ENCODE data around the gene EMC8. TPM values are rescaled to one million over a fixed set of nuclear protein-coding genes. Genes with fewer than 3 reads are reported as not detected.
A peak's percentile ranks its signal among the peaks of the same experiment; 100 is the strongest.

EMC8 gene
- total RNA-seq, 1 donor from 2014 or later, result 20.0 TPM

DNA sequence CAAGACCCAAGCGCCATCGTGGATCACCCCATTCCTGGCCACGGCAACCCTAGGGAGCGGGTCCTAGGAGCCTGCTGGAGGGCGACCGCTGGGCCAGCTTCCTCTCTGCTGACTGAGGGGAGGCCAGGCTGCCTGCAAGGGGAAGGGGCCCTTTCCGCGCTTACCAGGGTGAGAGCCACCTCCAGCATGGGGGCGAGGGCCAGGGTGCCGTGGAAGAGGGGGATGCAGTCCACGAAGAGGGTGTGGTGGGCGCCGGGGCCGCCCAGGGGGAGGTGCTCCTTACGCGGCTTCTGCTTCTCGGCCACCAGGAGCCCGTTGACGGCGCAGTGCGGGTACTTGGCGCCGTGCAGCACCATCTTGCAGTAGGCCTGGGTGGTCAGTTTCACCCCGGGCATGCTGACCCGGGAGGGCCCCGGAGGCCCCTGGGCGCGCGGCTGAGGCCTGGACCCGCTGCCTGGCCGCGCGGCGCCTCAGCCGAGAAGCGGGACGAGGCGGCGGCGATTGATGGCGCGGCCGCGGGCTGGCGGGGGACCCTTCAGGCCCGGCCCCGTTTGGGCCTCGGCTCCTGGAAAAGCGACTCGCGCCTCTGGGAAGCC lies 345 bp downstream of the EMC8 start:
- DNase-seq (peak; percentile 75), ATAC-seq (peak; percentile 38)
- Histone ChIP-seq H3K9me3 (no peaks in the 10 kb centered on the region), H3K27ac (peak overlapping the region; percentile 95), H3K4me3 (peak overlapping the region; percentile 78), H3K4me1 (peaks cover 31% of the 10 kb centered on the region), H3K36me3 (peaks cover 52% of the 10 kb centered on the region), H3K27me3 (no peaks in the 10 kb centered on the region)
- intact Hi-C loops (cut with DNase I), result no loop called here
- TF ChIP-seq, protein P1, sequence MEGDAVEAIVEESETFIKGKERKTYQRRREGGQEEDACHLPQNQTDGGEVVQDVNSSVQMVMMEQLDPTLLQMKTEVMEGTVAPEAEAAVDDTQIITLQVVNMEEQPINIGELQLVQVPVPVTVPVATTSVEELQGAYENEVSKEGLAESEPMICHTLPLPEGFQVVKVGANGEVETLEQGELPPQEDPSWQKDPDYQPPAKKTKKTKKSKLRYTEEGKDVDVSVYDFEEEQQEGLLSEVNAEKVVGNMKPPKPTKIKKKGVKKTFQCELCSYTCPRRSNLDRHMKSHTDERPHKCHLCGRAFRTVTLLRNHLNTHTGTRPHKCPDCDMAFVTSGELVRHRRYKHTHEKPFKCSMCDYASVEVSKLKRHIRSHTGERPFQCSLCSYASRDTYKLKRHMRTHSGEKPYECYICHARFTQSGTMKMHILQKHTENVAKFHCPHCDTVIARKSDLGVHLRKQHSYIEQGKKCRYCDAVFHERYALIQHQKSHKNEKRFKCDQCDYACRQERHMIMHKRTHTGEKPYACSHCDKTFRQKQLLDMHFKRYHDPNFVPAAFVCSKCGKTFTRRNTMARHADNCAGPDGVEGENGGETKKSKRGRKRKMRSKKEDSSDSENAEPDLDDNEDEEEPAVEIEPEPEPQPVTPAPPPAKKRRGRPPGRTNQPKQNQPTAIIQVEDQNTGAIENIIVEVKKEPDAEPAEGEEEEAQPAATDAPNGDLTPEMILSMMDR (IDR thresholded peaks at IDR 0.05), result no peak

DNA sequence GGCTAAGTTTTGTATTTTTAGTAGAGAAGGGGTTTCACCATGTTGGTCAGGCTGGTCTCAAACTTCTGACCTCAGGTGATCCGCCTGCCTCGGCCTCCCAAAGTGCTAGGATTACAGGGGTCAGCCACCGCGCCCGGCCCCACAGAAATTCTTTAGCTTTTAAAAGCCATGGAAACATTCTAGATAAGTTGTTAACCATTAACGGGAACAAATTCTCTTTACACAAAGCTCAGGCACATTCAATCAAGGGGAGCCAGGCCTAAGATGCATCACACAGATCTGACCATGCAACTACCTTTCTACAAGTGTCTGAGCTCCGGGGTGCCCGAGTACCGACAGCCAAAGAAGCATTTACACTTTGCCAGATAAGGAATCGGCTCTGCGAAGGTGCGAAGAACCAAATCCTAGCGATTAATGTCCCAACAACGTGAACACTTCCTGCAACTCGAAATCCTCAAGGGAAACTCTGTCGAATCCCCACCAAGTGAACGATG lies 1.0 kb downstream of the EMC8 start:
- no peak for ATAC-seq
- H3K27ac ChIP-seq, result no peak overlapping the region

DNA sequence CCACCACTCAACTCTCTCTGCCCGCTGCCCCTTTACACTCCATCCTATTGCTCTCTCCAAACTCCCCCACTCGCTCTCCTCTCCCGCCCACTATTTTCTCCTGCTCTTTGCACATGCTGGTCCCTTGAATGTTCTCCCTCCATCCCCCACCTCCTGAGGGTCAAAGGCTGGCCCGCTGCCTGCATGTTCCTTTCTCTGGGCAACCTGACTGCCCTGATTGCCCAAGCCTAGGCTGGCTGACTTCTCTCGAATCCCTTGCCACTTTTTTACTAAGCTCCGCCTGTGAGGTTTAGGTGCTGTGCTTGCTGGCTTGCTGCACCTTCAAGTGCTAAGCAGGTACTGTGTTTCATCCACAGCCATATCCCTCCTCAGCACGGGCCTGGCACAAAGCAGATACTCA lies 2.7 kb downstream of the EMC8 start:
- intact Hi-C loops (cut with DNase I), result no loop called here
- Histone ChIP-seq H3K4me1 (peaks cover 28% of the 10 kb centered on the region), H3K4me3 (no peak overlapping the region), H3K27ac (no peak overlapping the region), H3K9me3 (no peaks in the 10 kb centered on the region), H3K36me3 (peaks cover 35% of the 10 kb centered on the region), H3K27me3 (no peaks in the 10 kb centered on the region)
- ATAC-seq, result no peak
- TF ChIP-seq, protein P1 (IDR thresholded peaks at IDR 0.05), result no peak
- DNase-seq, result no peak

More for the DNA sequence above, 1.0 kb downstream of the EMC8 start:
- H3K9me3 ChIP-seq, result no peaks in the 10 kb centered on the region
- intact Hi-C loops (cut with DNase I), result no loop called here
- no peaks in the 10 kb centered on the region for H3K27me3 ChIP-seq
- H3K4me3 ChIP-seq, result peak overlapping the region; percentile 78
- peaks cover 31% of the 10 kb centered on the region for H3K4me1 ChIP-seq
- DNase-seq, result peak; percentile 20
- TF ChIP-seq, protein P1 (IDR thresholded peaks at IDR 0.05), result no peak
- H3K36me3 ChIP-seq, result peaks cover 45% of the 10 kb centered on the region

DNA sequence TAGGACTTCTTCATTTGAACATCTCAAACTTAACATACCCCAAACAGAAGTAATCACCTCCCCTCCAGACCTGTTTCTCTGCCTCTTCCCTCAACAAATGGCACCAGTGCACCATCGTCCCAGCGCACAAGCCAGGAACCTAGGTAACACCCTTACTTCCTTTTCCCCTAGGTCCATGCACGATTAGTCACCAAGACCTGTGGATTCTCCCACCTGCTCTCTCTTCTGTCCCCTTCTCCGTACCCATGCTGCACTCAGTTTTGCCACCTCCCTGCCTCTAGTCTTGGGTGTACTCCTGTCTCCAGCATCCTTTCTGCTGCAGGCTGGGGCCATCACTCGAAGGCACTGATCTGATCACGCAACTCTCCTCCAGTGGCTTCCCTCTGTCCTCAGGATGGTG lies 3.2 kb downstream of the EMC8 start:
- ATAC-seq (no peak), DNase-seq (no peak)
- Histone ChIP-seq H3K4me3 (no peak overlapping the region), H3K9me3 (no peaks in the 10 kb centered on the region), H3K27ac (no peak overlapping the region), H3K27me3 (no peaks in the 10 kb centered on the region), H3K36me3 (peaks cover 31% of the 10 kb centered on the region), H3K4me1 (peaks cover 24% of the 10 kb centered on the region)
- intact Hi-C loops (cut with DNase I), result no loop called here
- TF ChIP-seq, protein P1 (IDR thresholded peaks at IDR 0.05), result no peak

DNA sequence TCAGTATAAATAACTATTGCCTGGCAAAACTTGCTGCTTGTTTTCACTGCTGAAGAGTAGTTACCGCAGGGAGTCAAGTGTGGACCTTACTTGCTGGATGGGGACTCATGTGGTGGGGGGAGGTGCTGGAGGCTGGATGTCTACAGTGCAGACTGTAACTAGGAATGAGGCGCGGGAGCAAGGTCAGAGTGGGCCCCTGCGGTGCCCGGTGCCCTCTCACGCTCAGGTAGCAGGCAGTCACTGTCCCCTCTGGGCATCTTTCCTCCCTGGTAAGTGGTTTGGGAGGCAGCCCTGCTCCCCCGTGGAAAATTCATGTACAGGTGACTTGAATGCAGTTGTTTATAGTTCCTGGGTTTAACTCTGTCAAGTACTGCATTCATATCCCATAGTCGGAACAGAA lies 4.6 kb downstream of the EMC8 start:
- Histone ChIP-seq H3K4me3 (no peak overlapping the region), H3K27ac (no peak overlapping the region), H3K9me3 (no peaks in the 10 kb centered on the region), H3K4me1 (peaks cover 14% of the 10 kb centered on the region), H3K36me3 (peaks cover 29% of the 10 kb centered on the region), H3K27me3 (no peaks in the 10 kb centered on the region)
- ATAC-seq, result no peak
- TF ChIP-seq, protein P1 (IDR thresholded peaks at IDR 0.05), result no peak
- no peak for DNase-seq
- intact Hi-C loops (cut with DNase I), result no loop called here
